Measurements from ENCODE around the gene SIRPA.

SIRPA gene

DNA sequence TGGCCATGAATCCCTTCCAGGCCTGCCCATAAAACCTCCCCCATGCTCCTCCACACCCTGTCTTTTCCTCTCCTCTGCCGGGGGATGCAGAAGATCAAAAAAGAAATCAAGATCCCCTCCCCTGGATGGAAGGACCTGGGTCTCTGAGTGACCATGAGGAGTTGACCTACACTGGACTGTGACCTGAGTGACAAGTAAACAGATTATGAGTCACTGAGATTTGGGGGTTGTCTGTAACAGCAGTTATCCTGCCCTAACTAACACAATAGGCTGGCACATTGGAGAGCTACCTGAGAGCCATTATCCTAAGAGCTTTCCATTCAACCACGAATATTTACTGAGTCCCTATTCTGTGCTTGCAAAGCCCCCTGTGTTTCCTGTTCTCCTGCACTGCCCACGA, 28.4 kb upstream of the SIRPA start:
- in situ Hi-C loops (cut with HindIII; ENCODE audit: low sequenced_read_pairs) = no loop called here
- DNase-seq (ENCODE audit: low read depth) = no peak
- TF ChIP-seq CTCF (IDR thresholded peaks at IDR 0.05; ENCODE audit: low read depth, low read length, missing control alignments) = no peak
- H3K4me3 ChIP-seq (ENCODE audit: low read depth, low read length) = no peak overlapping the region

DNA sequence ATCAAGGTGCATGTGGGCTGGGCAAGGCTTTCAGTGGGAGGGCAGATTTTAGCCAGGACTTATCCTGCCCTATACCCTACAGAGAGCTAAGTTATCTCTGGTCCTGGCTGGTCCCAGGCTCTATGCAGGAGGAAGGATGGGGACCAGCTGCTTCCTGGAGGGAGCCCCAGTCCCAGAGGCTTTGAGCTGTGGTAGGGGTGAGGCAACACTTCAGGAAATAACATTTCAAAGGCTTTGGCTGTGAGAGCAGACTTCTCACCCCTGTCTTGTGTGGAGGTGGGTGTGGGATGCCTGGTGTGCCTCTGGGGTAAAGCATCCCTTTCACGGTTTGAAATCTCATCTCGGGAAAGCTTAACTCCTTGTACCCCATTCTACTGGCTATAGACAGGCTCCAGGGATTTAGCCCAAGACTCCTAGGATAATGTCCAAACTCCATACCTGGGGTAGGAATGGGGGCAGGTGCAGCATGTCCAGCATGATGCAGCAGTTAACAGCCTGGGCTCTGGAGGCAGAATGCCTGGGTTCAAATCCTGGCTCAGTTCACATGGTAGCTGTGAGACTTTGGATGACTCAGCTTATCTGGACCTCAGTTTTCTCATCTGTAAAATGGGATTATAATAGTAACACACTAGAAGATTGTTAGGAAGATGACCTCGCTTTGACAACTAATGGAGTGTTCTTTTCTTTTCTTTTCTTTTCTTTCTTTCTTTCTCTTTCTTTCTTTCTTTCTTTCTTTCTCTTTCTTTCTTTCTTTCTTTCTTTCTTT, 27.5 kb upstream of the SIRPA start:
- no peak for DNase-seq (ENCODE audit: low read depth)
- TF ChIP-seq CTCF (IDR thresholded peaks at IDR 0.05; ENCODE audit: low read depth, low read length, missing control alignments) = no peak
- in situ Hi-C loops (cut with HindIII; ENCODE audit: low sequenced_read_pairs) = no loop called here

GRCh38 chr20:1868856-1869255, 26.4 kb upstream of the SIRPA start:
- no peak overlapping the region for H3K4me3 ChIP-seq (ENCODE audit: low read depth, low read length)
- TF ChIP-seq CTCF (IDR thresholded peaks at IDR 0.05; ENCODE audit: low read depth, low read length, missing control alignments) = no peak
- DNase-seq (ENCODE audit: low read depth) = no peak
- in situ Hi-C loops (cut with HindIII; ENCODE audit: low sequenced_read_pairs) = no loop called here

More for the DNA sequence above, 27.5 kb upstream of the SIRPA start:
- no peak overlapping the region for H3K4me3 ChIP-seq (ENCODE audit: low read depth, low read length)

DNA sequence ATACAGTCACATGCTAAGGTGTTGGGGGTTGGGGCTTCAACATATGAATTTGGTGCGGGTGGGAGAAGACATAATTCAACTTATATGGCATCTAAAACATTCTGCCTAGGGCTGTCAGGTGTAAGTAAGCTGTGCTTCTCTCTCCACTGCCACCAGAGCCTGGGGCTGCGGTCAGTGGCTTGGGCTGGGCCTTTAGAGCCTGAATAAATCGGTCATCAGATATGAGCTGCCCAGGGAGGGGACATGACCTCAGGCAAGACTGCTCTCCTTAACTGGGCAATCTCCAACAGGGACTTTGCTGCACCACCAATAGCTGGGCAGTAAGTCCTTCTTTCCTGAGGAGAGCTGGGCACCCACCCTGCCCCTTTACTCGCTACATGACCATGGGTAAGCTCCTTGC, 24.9 kb upstream of the SIRPA start:
- TF ChIP-seq CTCF (IDR thresholded peaks at IDR 0.05; ENCODE audit: low read depth, low read length, missing control alignments) = no peak
- DNase-seq (ENCODE audit: low read depth) = no peak
- in situ Hi-C loops (cut with HindIII; ENCODE audit: low sequenced_read_pairs) = no loop called here
- H3K4me3 ChIP-seq (ENCODE audit: low read depth, low read length) = no peak overlapping the region

- no peak for TF ChIP-seq CTCF (IDR thresholded peaks at IDR 0.05; ENCODE audit: low read depth, low read length, missing control alignments)
- in situ Hi-C loops (cut with HindIII; ENCODE audit: low sequenced_read_pairs) = no loop called here
- no peak for DNase-seq (ENCODE audit: low read depth)
- H3K4me3 ChIP-seq (ENCODE audit: low read depth, low read length) = no peak overlapping the region
These were observed 24.2 kb upstream of the SIRPA start for GRCh38 chr20:1870792-1871550.

DNA sequence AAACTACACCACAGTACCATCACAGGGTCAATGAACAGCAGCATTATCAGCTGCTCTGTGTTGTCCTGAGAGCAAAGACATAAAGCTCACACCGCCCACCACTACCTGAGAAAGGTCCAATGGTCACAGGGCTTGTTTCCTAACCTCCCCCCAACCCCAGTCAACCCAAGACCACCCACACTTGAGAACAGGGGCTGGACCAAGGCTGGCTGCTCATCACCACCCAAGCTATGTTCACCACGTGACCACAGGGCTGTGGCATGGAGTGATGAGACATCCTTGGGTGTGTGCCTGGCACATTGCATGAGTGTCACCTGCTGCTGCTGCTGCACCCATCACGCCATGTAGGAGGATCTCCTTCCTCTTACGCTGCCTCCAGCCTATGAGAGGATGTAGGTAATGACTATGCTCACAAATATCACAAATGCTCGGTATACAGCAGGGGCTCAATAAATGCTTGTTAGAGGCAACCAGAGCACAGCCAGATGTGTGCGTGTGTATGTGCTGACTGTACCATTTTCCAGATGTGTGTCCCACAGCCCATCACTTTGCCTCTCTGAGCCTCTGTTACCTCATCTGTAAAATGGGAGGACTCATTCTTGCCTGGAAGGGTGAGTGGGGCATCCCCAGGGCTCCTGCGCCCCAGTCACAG, 23.3 kb upstream of the SIRPA start:
- in situ Hi-C loops (cut with HindIII; ENCODE audit: low sequenced_read_pairs) = no loop called here
- H3K4me3 ChIP-seq (ENCODE audit: low read depth, low read length) = no peak overlapping the region
- TF ChIP-seq CTCF (IDR thresholded peaks at IDR 0.05; ENCODE audit: low read depth, low read length, missing control alignments) = no peak
- DNase-seq (ENCODE audit: low read depth) = no peak

Measured in astrocyte of the cerebellum (primary cell).